Amniotic epithelial cell (primary cell): ENCODE results near the gene TNFAIP3.
"Not testable (repeated sequence)": the region's sequence is repeated elsewhere in the genome, so short reads cannot be mapped to it uniquely, and the experiment has no call there.

Experiments used
- DNase-seq: peaks from one replicate; pipeline ENCODE4 v3.0.0-alpha.2; 2010; ENCODE audit warnings: low read depth

TNFAIP3 gene

DNA sequence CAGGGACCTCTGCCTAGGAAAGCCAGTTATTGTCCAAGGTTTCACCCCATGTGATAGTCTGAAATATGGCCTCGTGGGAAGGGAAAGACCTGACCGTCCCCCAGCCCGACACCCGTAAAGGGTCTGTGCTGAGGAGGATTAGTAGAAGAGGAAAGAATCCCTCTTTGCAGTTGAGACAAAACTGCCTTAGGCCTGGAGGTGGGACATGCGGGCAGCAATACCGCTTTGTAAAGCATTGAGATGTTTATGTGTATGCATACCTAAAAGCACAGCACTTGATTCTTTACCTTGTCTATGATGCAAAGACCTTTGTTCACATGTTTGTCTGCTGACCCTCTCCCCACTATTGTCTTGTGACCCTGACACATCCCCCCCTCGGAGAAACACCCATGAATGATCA, 22.3 kb upstream of the TNFAIP3 start:
- DNase-seq, result not testable (repeated sequence)

DNA sequence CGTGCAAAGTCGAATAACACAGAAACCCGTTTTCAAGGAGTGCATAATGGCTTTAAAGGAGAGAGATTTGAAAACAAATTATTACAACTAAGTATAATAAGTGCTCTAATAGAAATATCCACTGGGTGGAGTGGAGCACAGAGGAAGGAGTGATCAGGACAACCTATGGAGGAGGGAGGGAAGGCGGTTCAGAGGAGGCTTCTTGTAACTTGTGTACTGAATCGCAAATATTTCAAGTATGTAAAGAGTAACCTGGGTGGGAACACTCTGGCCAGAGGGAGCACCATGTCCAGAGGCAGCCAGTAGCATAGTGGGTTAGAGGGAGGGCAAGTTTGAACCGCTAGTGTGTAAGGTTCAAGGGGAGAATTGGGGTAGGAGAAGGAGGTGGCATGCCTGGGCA, 21.6 kb upstream of the TNFAIP3 start:
- peak; percentile 87 for DNase-seq

DNA sequence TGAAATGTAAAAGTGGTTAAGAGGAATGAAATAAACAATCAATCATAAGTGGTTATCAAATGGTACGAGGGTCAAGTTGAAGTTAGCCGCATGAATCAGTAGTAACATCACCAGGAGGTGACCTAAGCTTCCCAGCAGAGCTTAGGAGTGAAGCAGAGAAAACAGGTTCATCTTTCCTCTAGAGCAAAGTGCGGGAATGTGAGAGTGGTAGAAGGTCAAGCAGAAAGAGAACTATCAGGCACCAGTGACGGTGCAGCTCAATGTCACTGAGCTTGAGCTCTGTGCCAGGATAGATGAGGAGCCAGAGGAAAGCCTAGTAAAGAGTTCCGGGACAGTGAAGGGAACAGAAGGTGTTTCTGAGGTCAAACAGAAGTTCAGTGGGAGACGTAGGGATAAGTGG, 20.8 kb upstream of the TNFAIP3 start:
- peak; percentile 84 for DNase-seq

DNA sequence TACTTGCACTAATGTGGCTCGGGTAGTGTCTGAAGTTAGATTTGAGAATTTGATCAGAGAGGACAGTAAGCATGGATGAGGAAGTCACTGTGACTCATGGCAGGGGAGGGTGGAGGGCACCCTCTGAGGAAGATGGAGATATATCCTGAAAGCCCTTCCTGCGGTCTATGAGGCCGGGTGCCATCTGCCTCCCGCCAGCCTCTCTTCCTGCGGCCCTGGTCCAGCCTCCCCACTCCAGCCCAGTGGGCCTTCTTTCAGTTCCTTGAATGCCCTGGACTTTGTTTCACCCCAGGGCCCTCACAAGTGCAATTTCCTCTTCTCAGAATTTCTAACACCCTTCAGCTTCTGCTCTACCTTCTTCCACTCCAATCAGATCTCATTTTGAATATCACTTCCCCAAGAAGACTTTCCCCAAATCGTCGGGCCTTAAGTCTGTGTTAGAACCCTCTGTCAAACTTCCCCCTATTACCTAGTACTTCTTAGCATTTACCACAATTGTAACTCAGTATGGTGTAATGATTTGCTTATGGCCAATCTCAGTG, 20.2 kb upstream of the TNFAIP3 start:
- no peak for DNase-seq

DNA sequence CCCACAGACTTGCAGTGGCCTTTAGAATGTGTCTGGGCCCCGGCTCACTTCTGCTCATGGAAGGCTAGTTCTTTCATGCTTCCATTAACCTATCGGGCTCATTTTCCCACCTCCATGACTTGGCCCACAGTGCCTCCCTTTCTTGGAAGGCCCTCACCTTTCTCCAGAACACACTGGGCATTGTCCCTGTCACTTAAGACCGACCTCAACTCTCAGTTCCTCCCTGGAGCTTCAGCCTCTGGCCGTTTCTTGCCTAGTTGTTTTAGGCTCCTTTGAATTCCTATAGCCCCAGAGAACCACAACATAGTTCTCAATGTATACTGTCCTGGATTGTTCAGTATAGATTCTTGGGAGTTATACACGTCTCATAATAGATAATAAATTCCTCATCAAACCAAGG, 19.3 kb upstream of the TNFAIP3 start:
- no peak for DNase-seq

DNA sequence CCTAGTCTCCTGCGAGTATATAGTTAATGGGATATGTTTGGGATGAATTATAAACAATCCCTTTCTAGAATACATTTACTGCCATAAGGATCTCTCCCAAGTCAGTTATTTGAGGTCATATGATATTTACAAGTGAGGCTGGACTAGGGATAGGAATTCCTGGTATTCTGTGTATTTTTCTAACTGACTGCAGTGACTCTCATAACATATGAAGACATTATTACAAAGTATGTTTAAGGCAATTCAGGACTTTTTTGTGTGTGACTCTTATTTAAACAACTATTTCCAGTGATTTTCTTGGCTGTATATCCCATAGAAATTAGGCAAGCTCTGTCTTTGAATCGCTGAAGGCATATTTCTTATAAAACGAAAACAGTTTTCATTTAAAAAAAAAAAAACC, 18.4 kb upstream of the TNFAIP3 start:
- DNase-seq, result peak; percentile 80

DNA sequence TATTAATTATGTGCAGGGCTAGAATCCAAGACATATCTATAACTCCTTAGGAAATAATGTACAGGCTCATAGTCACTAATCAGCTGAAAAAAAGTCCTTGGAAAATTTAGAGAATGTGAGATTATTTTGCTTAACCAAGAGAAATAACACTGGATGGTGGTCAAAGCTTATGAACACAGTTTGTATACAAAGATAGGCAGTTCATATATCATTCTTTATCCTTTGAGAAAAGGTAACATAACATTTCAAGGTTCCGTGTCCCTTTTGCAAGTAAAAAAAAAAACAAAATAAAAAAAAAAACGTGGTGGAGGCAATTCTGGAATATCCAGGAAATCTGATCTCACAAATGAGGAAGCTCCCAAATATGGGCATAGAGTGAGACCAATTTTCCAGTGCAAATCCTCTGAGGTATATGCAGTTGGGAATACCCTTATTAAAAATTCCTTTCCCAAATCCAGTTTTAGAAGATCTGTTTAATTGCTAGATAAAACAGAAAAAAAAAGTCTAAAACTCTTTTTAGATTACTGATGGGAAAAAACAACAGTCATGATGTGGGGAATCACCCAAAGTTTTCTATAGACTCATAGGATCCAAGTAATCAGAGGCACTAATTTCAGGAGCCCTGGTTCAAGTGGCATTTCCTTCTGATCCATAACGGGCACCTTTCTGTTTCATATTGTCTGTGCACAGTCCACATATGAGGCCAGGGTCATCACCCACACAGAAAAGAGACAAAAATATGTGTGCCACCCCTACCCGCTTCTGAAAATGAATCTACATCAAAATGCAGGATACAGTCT, 17.7 kb upstream of the TNFAIP3 start:
- peak; percentile 78 for DNase-seq

DNA sequence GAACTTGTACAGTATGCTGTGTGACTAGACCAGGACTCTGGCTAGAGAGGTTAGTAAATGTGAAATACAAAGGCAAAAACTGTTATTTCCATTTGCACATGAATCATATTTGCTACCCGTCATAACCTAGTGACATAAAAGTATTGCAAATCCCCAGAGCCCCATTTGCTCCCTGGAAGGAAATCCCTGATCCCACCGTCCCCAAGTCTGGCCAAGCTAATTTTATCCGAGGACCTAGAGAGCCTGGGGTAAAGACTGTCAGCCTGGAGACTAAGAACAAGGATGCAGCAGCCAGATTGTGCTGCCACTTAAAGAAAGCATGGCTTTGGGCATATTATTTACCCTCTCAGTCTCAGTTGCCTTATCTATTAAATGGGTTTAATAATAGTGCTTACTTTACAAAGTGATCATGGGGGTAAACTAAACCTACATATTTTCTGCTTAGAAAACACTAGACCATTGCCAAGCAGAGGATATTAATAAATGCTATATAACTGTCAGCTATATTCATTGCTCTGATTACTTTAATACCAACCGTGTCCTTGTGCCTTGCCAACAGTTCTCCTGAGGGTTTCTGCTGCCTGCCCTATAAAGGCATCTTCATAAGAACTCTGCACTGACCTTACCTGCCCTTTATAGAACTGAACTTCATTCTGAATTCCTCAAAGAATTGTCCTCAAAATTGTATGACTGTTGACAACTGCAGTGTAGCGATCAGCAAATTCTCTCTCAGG, 16.9 kb upstream of the TNFAIP3 start:
- no peak for DNase-seq

DNA sequence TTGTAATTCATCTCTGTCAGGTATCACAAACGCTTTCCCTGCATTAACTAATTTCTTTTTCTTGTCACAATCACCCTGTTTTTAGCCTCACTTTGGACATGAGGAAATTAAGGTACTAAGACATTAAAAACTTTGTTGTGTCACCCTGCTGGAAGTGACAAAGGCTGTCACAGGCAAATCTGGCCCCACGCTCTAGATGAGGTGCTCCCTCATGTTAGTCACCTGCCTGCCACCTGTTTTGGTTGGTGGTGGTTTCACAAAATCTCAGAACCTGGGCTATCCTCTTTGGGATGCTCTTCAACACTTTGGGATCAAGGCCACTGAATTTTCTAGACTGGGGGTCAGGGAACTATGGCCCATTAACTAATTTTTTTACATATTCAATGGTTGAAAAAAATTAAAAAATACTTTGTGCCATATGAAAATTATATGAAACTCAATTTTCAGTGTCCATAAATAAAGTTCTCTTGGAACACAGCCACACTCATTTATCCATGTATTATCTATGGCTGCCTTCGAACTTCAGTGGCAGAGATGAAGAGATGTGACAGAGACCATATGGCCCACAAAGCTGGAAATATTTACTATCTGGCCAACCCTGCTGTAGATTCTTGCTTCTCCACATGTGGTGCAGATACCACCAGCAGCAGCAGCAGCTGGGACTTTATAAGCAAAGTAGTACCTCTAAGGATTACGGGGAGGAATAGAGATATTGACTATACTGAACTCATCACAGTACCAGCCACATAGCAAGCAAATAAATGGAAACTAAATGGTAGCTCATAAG, 16.1 kb upstream of the TNFAIP3 start:
- DNase-seq, result no peak

DNA sequence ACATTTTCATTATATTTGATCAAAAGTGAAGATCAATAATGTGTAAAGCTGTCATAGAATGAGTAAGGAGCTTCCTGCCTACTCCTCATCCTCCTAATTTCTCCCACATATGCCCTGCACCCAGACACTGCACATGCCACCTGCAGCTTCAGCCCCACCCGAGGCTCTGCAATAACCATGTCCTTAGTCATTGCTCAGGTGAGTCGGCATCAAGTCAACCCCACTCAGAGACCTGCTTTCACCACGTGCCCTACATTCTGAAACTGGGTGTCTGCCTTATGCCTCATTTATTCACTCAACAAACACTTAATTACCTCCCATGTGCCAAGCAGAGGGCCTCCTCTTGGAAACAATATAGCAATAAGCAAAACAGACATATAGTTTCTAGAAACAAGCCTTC, 15.4 kb upstream of the TNFAIP3 start:
- DNase-seq, result no peak

DNA sequence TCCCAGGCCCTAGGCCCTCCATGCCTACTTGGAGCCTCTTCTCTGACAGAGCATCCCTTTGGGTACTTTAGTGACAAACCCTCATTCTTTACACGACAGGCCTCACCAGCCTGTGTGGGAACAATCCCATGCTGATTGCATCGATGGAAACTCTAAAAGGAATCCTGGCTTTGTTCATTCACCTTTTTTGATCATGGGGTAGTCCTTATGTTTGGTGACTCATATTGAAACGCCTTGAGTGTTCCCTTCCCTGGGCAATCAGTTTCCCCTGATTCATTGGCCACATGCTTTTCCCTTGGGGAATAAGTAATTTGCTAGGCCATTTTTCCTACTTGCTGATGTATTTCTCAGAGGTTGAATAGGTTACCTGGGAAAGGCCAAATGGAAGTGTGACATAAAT, 14.7 kb upstream of the TNFAIP3 start:
- no peak for DNase-seq

DNA sequence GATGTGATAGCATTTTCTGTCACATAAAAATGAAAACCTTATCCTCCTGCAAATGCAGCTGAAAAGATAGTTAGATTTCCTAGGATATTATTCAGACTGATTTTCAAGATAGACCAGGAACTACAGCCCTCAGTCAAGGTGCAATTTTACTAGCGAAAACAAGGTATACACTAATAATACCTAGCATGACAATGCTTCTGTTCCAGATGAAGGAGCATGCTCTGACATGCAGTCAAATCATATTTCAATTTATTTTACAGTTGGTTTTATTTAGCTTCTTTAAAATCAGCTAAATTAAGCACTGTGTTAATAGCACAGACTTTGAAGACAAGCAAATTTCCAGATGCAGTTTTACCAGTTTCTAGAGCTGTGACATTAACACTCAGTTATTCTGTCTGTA, 14.2 kb upstream of the TNFAIP3 start:
- DNase-seq, result no peak

DNA sequence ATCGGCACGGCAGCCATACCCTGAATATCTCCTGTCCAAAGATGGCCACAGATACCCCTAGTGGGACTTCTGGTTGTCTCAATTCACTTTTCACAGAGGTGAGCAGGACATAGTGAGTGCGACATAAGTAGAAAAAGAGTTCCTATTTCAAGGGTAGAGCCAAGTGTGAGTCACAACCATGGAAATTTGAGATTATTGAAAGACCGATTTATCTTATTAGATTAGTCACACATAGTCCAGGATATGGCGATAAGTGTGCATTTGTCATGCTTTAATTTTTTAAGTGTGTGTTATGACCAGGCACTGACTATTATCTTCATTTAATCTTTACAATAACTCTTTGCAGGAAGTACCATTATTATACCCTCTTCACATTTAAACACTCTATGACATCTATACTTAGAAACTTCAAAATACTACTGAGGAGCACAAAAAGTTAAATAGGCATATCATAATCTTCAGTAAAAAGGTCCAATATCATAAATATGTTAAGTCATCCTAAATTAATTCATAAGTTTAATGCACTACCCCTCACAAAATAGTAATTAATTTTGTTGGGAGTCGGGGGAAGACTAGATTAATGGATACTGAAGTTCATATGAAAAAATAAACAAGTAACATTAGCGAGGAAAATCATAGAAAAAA, 13.4 kb upstream of the TNFAIP3 start:
- DNase-seq, result peak; percentile 54

DNA sequence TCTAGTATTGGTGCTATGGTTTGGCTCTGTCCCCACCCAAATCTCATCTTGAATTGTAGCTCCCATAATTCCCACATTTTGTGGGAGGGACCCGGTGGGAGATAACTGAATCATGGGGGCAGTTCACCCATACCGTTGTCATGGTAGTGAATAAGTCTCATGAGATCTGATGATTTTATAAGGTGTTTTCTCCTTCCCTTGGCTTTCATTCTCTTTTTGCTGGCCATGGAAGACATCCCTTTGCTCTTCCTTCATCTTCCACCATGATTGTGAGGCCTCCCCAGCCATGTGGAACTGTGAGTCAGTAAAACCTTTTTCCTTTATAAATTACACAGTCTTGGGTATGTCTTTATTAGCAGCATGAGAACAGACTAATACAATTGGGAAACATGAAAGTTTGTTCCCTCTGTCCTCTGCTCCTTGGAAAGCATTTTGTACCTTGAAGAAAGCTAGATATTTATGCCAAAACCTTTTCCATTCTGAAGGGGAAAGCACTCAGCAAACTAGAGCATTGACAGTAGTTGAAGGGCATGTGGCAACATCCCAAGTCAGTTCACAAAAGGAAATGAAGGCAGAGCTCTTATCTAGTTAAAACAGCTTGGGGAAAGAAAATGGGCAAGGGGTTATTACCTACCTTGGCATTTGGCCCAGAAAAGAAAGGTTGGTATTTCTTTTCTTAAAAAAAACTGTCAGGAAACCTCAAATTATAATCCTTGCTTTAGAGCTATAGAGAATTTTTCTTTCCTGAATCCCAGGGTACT, 10.7 kb upstream of the TNFAIP3 start:
- no peak for DNase-seq

DNA sequence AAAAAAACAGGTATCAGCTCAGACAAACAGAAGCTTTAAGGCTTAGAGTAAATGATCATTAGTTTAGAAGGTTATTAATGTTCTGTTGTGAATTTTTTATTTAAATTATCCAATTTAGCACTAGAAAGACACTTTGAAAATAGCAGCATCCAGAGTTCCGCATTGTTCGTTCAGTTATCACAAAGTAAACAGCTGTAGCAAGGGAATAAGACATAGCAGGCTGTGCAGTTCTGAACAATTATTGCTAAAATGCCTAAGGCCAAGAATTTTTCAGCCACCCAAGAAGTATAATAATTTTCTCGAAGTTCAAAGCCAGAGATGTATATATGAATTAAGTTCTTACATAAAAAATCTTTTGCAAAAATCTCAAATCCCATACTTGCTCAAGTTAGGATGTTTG, 8.0 kb upstream of the TNFAIP3 start:
- DNase-seq, result no peak

DNA sequence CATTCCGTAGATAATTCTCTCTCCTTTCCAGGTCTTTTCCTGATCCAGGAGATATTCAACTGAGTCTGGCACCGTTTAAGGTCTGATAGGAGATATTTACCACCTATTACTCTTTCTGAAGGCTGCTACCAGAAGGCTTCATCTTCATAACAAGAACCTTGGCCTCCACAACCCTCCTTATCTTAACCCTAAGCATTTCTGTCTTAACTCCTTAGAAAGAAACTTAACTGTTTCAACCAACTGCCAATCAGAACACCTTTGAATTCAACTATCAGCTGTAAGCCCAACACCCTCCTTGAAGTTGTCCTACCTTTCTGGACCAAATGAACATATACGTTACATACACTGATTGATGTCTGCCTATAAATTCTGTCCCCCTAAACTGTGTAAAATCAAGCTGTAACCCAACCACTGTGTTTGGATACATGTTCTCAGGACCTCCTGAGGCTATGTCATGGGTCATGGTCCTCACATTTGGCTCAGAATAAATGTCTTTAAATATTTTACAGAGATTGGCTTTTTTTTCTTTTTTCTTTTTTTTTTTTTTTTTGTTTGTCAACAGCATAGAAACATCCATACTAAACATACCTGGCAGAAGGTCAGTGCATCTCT, 6.6 kb upstream of the TNFAIP3 start:
- no peak for DNase-seq

DNA sequence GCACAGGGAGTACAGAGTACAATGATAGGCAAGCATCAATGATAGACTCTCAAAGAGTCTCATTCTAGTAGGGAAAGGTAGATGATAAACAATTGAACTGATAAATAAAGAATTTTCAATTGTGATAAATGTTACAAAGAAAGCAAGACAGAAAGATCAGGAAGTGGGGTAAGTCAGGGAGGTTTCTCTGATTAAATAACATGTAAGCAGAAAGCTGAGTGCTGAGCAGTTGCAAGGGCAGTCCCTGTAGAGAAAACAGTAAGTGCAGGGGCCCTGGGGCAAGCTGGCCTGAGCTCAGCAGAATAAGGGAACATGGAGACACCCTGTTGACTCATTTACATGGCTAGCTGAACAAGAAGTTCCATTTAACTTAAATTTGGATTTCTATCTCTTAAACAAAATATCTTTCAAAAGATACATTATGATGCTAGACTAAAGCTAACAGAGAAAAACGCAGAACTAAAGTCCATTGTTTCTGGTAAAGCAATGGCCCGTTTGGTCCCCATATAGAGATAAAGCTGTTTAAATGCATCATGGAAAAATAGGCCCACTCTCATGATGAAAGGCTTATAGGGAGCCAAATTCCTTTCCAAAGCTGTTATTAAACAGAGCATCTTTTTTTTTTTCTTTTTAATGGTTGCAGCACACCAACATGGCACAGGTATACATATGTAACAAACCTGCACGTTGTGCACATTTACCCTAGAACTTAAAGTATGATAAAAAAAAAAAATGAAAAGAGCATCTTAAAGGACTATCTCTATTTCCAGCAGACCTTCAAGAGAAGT, 5.3 kb upstream of the TNFAIP3 start:
- no peak for DNase-seq

DNA sequence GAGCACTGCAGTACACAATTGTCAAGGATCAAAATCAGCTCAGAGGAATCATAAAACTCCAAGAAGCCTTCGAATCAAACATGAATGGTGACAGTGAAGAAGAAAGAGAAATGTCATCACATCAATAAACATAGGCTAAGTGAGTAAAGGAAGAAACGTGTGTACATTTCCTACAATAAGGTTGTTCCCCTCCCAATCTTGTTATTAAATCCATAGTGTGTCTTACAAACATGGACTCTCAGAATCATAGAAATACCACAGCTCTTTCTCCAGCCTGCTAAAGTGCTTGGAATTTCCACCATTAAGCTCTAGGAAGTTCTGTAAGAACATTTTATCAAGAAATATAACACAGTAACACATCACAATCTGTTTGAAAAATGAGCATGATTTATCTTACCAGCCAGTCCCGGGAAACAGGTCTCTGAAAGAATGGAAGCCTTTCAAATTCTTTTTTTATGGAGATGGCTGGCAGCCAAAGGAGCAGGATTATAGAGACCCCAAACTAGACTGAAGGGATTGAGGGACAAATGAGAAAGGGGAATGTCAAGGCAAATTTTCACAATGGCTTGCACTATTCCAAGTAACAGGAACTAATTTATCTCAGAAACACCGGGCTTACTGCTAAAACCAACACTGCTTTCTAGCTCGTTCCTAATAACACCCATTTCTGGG, 4.5 kb upstream of the TNFAIP3 start:
- DNase-seq, result peak; percentile 76

DNA sequence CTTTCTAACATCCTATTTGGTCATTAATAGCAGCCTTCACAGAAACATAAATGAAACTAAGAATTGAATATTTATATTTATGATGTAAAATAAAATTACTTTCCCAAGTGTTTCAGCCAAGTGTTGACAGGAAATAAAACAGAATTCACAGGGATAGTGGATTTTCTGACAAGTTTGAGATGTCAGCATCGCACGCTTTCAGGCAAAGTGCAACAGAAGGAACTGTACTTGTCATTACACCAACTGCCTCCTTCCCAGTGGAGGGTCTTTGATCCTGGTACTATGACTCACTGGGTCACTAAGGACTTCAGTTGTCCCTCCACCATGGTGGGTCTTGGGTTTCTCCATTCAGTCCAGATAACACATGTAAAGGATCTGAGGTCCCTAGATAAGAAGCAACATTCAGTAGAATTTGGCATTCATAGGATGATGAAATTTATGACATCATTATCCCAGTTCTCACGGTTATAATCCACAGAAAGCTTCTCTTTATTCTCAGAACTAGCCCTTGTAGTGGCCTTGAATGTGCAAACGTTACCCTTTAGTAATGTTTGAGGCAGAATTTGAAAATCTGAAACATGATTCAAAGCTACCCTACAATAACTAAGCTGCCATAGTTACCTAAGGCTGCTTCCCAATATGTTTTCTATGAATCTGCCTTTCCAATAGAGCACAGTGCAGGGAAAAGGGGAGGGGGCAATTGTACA, 3.8 kb upstream of the TNFAIP3 start:
- DNase-seq, result peak; percentile 95
